MM.1S (cell line): ENCODE measurements around the gene RPTOR.

ENCODE experiments used
- CTCF ChIP-seq: fragments of 300-600 bp; sonication (generic); IDR thresholded peaks from 2 replicates; pipeline ENCODE4 v1.5.1; 2016; ENCODE audit warnings: antibody characterized with exemption, low read length, mixed read lengths
- EZH2 ChIP-seq: fragments of 300-600 bp; sonication (generic); optimal IDR thresholded peaks from 2 replicates; pipeline ENCODE3; 2017; ENCODE audit warnings: low read depth, mild to moderate bottlenecking, antibody characterized with exemption, low read length, mixed read lengths

- TF ChIP-seq CTCF (no peak), EZH2 (no peak)
These were observed 454.3 kb downstream of the RPTOR start for GRCh38 chr17:80998748-80999535.
